Transverse colon (tissue), 4 donors: Measurements from ENCODE around the gene SLAMF9. TPM values are rescaled to one million over a fixed set of nuclear protein-coding genes. Genes with fewer than 3 reads are reported as not detected.

Source experiments
- DNase-seq: peaks from one replicate; pipeline ENCODE4 v3.0.0-alpha.2; 2019
- H3K27ac ChIP-seq, 4 donors: fragments of 200-600 bp; sonication (generic); 2 replicates each; pipeline ENCODE4 v1.5.1; 2016 to 2018; ENCODE audit warnings: inconsistent platforms in 4 of 4
- H3K27me3 ChIP-seq: fragments of 200-600 bp; sonication (generic); 2 replicates; pipeline ENCODE4 v1.5.1; 2017; ENCODE audit warnings: inconsistent platforms
- H3K36me3 ChIP-seq, 4 donors: fragments of 200-600 bp; sonication (generic); 2 replicates each; pipeline ENCODE4 v1.5.1; 2017 to 2019; ENCODE audit warnings: inconsistent platforms in 4 of 4
- H3K4me1 ChIP-seq, 4 donors: fragments of 200-600 bp; sonication (generic); 2 replicates each; pipeline ENCODE4 v1.5.1; 2017 to 2020; ENCODE audit warnings: inconsistent platforms in 4 of 4
- H3K4me3 ChIP-seq, 4 donors: fragments of 200-600 bp; sonication (generic); 1 replicate in 1 of 4; 2 replicates in 3 of 4; pipeline versions ENCODE4 v1.5.1 to v1.6.1; 2017 to 2019; ENCODE audit warnings: inconsistent platforms in 4 of 4
- H3K9me3 ChIP-seq, 2 donors: fragments of 200-600 bp; sonication (generic); 2 replicates each; pipeline ENCODE4 v1.5.1; 2017 to 2019; ENCODE audit warnings: inconsistent platforms in 2 of 2
- EP300 ChIP-seq: sonication (generic); formaldehyde crosslinking; IDR thresholded peaks from one replicate; pipeline ENCODE4 v1.6.1; 2017; ENCODE audit warnings: antibody characterized with exemption, low read depth
- POLR2A ChIP-seq: fragments of 450-650 bp; IDR thresholded peaks from one replicate; pipeline ENCODE4 v1.6.1; 2016; ENCODE audit warnings: antibody characterized with exemption, mild to moderate bottlenecking, moderate library complexity
- POLR2AphosphoS5 ChIP-seq, 3 donors: sonication (generic); formaldehyde crosslinking; IDR thresholded peaks; one replicate each; pipeline ENCODE4 v1.6.1; 2016; ENCODE audit warnings: antibody characterized with exemption in 3 of 3
- WGBS, 2 donors: methylation state at CpG; one replicate each; pipeline ENCODE4 v1.1.5; 2018; ENCODE audit warnings: low coverage in 1 of 2; 5-methylcytosine and 5-hydroxymethylcytosine counted together
- in situ Hi-C, 4 donors: fragments of 200-750 bp; cut with MboI; loops; one replicate each; pipeline versions ENCODE4 v1.15.0 to v1.15.1; 2017; ENCODE audit warnings: low sequenced_read_pairs in 3 of 4, low pct_ligation_motif_present in 1 of 4, low pct_unique_long_range_greater_than_20kb in 1 of 4
- intact Hi-C: fragments of 100-400 bp; cut with DNase I; formaldehyde crosslinking; loops from one replicate; pipeline ENCODE4 v1.15.1; 2023; ENCODE audit warnings: low total_unique reads
- total RNA-seq, 4 donors: library from RNA; depleted of rRNA; stranded (reverse); fragments of >200 nt; gene quantifications; one replicate each; pipeline ENCODE4 v1.1.0, GENCODE V29; 2016
- TF ChIP-seq, protein P1 (sequence below), 5 experiments: fragments of 200-600 bp in 3 of 5; fragments of 450-650 bp in 2 of 5; sonication (generic) in 3 of 5; IDR thresholded peaks; 1 replicate in 2 of 5; 2 replicates in 3 of 5; pipeline ENCODE4 v1.5.1; 2016 to 2017; ENCODE audit warnings: antibody characterized with exemption in 5 of 5, inconsistent platforms in 3 of 5, mild to moderate bottlenecking in 2 of 5, moderate library complexity in 1 of 5

The SLAMF9 gene
- total RNA-seq, 4 donors from 2014 or later = 0.64 TPM; not detected in 3

GRCh38 chr1:159982280-159982679, 28.2 kb upstream of the SLAMF9 start:
- TF ChIP-seq POLR2A (no peak), EP300 (no peak), POLR2AphosphoS5 (IDR thresholded peaks at IDR 0.05) (no peak)
- TF ChIP-seq, protein P1, sequence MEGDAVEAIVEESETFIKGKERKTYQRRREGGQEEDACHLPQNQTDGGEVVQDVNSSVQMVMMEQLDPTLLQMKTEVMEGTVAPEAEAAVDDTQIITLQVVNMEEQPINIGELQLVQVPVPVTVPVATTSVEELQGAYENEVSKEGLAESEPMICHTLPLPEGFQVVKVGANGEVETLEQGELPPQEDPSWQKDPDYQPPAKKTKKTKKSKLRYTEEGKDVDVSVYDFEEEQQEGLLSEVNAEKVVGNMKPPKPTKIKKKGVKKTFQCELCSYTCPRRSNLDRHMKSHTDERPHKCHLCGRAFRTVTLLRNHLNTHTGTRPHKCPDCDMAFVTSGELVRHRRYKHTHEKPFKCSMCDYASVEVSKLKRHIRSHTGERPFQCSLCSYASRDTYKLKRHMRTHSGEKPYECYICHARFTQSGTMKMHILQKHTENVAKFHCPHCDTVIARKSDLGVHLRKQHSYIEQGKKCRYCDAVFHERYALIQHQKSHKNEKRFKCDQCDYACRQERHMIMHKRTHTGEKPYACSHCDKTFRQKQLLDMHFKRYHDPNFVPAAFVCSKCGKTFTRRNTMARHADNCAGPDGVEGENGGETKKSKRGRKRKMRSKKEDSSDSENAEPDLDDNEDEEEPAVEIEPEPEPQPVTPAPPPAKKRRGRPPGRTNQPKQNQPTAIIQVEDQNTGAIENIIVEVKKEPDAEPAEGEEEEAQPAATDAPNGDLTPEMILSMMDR (IDR thresholded peaks at IDR 0.05) = no peak
- no peaks in the 10 kb centered on the region for H3K36me3 ChIP-seq
- H3K4me1 ChIP-seq = peaks cover 0 to 4% (median 0%) of the 10 kb centered on the region in 4 donors
- H3K27ac ChIP-seq = no peak overlapping the region
- intact Hi-C loops = no loop called here
- in situ Hi-C loops = no loop called here
- WGBS, 2 donors = 81 to 84% methylated on average over 5 of the region's 6 CpGs
- no peak overlapping the region for H3K4me3 ChIP-seq
- H3K27me3 ChIP-seq = no peaks in the 10 kb centered on the region
- DNase-seq = no peak
- H3K9me3 ChIP-seq = no peaks in the 10 kb centered on the region

GRCh38 chr1:159981351-159982055, 27.5 kb upstream of the SLAMF9 start:
- Histone ChIP-seq H3K27me3 (no peaks in the 10 kb centered on the region), H3K4me1 (peaks cover 0 to 4% (median 0%) of the 10 kb centered on the region in 4 donors), H3K36me3 (no peaks in the 10 kb centered on the region), H3K4me3 (no peak overlapping the region), H3K9me3 (no peaks in the 10 kb centered on the region), H3K27ac (no peak overlapping the region)
- WGBS, 2 donors = 97% methylated on average over 6 of the region's 6 CpGs; no CpG with 5 or more reads in 1 of the 2 donors
- TF ChIP-seq EP300 = no peak
- TF ChIP-seq, protein P1 (IDR thresholded peaks at IDR 0.05) = no peak
- no peak for DNase-seq
- intact Hi-C loops = no loop called here
- in situ Hi-C loops = no loop called here

DNA sequence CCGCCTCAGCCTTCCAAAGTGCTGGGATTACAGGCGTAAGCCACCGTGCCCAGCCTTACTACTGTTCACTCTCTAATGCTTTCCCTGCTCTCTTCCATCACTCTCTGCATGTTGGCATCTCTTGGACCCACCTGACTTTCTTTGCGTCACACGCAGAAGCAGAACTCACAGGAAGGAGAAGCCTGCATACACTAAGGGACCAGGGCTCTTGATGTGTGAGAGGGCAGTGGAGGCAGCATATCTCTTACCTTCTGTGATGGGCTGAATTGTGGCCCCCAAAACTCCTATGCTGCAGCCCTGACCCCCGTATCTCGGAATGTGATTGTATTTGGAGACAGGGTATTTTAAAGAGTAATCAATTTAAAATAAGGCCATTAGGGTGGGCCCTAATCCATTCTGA, 26.7 kb upstream of the SLAMF9 start:
- no peak for DNase-seq
- intact Hi-C loops = no loop called here
- H3K36me3 ChIP-seq = no peaks in the 10 kb centered on the region
- 90% methylated on average over 7 of the region's 7 CpGs; no CpG with 5 or more reads in 1 of the 2 donors for WGBS, 2 donors
- no peak overlapping the region for H3K4me3 ChIP-seq
- H3K4me1 ChIP-seq = peaks cover 0 to 4% (median 0%) of the 10 kb centered on the region in 4 donors
- H3K9me3 ChIP-seq = no peaks in the 10 kb centered on the region
- TF ChIP-seq, protein P1 (IDR thresholded peaks at IDR 0.05) = no peak
- TF ChIP-seq POLR2A = no peak
- no peak for TF ChIP-seq EP300
- H3K27ac ChIP-seq = no peak overlapping the region
- H3K27me3 ChIP-seq = no peaks in the 10 kb centered on the region
- in situ Hi-C loops = no loop called here

DNA sequence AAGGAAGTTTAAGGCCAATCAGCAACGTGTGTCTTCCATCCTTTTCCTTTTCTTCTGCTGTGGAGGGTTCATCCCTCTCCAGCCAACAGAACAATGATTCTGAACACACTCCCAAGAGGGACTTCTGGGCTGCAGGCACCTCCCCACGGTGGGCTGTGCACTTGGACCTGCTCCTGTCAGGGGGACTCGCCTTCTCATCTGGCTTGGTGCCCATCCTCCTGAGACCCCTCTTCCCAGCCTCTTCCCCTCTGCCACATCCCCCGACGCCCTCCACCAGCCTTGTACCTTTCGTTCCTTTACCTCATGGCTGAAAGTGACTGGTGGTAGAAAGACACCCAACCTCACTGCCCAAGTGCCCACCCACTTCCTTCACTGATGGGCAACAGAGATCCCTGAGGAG, 26.0 kb upstream of the SLAMF9 start:
- H3K4me1 ChIP-seq = peaks cover 0 to 4% (median 0%) of the 10 kb centered on the region in 4 donors
- no peak overlapping the region for H3K4me3 ChIP-seq
- DNase-seq = no peak
- no peaks in the 10 kb centered on the region for H3K36me3 ChIP-seq
- in situ Hi-C loops (no loop called here), intact Hi-C loops (no loop called here)
- no peaks in the 10 kb centered on the region for H3K9me3 ChIP-seq
- H3K27me3 ChIP-seq = no peaks in the 10 kb centered on the region
- TF ChIP-seq, protein P1 (IDR thresholded peaks at IDR 0.05) = no peak
- no peak for TF ChIP-seq POLR2A
- TF ChIP-seq EP300 = no peak
- no peak for TF ChIP-seq POLR2AphosphoS5 (IDR thresholded peaks at IDR 0.05)
- WGBS, 2 donors = 58 to 60% methylated on average over 4 to 6 of the region's 6 CpGs
- H3K27ac ChIP-seq = no peak overlapping the region
